GM12891 (cell line): ENCODE data around the gene CDH4.

Experiments used
- DNase-seq: peaks from one replicate; pipeline ENCODE4 v3.0.0; 2011; ENCODE audit warnings: low spot score; ENCODE audit not compliant: insufficient read length
- FAIRE-seq: peaks from 2 replicates; lab custom pipeline; 2011; peaks lifted over from hg19 to GRCh38; lab: Jason Lieb, UNC
- PAX5 ChIP-seq: IDR thresholded peaks from 2 replicates; pipeline ENCODE4 v1.6.1; 2011; ENCODE audit warnings: low read length, moderate library complexity, mild to moderate bottlenecking; ENCODE audit not compliant: insufficient read depth, severe bottlenecking
- POLR2A ChIP-seq: IDR thresholded peaks from 2 replicates; pipeline ENCODE4 v1.6.1; 2011; ENCODE audit warnings: low read depth, low read length, control low read depth
- POLR2AphosphoS5 ChIP-seq: IDR thresholded peaks from 2 replicates; pipeline ENCODE4 v1.6.1; 2011; ENCODE audit warnings: low read depth, low read length, control low read depth
- POU2F2 ChIP-seq: IDR thresholded peaks from 2 replicates; pipeline ENCODE4 v1.6.1; 2011; ENCODE audit warnings: low read depth, mild to moderate bottlenecking, control low read depth, low read length, moderate library complexity
- SPI1 ChIP-seq: IDR thresholded peaks from 2 replicates; pipeline ENCODE4 v1.6.1; 2011; ENCODE audit warnings: low read depth, low read length, control low read depth
- TAF1 ChIP-seq: IDR thresholded peaks from 2 replicates; pipeline ENCODE4 v1.6.1; 2011; ENCODE audit warnings: low read depth, low read length, control low read depth

The CDH4 gene

DNA sequence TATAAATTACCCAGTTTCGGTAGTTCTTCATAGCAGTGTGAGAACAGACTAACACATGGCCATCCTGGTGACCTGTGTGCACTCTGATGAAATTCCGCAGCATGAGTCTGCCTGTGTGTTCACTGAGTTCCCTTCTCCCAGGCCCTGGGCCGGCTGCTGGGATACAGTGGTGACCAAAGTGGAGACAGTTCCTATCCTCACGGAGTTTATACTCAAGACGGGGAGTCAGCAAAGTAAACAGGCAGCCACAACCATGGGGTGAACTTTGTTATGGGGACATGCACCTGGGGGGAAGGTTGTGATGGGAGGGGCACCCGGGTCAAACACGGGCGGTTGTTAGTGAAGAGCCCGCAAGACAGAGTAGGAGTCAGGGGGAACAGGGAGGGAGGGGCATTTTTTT, 202.0 kb downstream of the CDH4 start:
- FAIRE-seq (no peak), DNase-seq (no peak)

GRCh38 chr20:61455508-61456215, 203.6 kb downstream of the CDH4 start:
- TF ChIP-seq SPI1 (no peak), POLR2A (no peak), PAX5 (no peak), POU2F2 (no peak)
- no peak for FAIRE-seq
- DNase-seq = no peak

More for the DNA sequence above, 202.0 kb downstream of the CDH4 start:
- TF ChIP-seq TAF1 (no peak), POU2F2 (no peak), POLR2A (no peak), SPI1 (no peak), PAX5 (no peak), POLR2AphosphoS5 (no peak)

DNA sequence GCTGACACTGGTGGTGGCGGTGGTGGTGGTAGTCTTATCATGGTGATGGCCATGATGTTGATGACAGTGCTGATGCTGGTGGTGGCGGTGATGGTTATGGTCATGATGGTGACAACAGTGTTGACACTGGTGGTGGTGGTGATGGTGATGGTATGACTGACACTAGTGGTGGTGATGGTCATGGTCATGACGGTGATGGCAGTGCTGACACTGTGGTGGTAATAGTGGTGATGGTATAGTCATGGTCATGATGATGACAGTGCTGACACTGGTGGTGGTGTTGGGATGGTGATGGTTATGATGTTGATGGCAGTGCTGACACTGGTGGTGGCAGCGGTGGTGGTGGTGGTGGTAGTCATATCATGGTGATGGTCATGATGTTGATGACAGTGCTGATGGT, 205.7 kb downstream of the CDH4 start:
- FAIRE-seq (no peak), DNase-seq (no peak)
- TF ChIP-seq PAX5 = no peak
- no peak for TF ChIP-seq TAF1
- no peak for TF ChIP-seq POU2F2
- no peak for TF ChIP-seq SPI1
- no peak for TF ChIP-seq POLR2AphosphoS5
- TF ChIP-seq POLR2A = no peak

DNA sequence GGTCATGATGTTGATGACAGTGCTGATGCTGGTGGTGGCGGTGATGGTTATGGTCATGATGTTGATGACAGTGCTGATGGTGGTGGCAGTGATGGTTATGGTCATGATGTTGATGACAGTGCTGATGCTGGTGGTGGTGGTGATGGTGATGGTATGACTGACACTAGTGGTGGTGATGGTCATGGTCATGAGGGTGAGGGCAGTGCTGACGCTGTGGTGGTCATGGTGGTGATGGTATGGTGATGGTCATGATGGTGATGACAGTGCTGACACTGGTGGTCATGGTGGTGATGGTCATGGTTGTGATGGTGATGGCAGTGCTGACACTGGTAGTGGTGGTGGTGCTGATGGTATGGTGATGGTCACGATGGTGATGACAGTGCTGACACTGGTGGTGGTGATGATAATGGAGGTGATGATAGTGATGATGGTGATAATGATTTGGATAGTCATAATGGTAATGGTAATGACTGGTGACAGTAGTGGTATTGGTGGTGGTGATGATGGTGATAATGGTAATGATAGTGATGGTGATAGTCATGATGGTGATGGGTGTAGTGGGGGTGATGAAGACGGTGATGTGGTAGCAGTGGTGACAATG, 206.2 kb downstream of the CDH4 start:
- TF ChIP-seq TAF1 = no peak
- TF ChIP-seq SPI1 = no peak
- no peak for TF ChIP-seq PAX5
- TF ChIP-seq POLR2AphosphoS5 = no peak
- TF ChIP-seq POU2F2 = no peak
- TF ChIP-seq POLR2A = no peak
- FAIRE-seq = no peak
- DNase-seq = no peak

DNA sequence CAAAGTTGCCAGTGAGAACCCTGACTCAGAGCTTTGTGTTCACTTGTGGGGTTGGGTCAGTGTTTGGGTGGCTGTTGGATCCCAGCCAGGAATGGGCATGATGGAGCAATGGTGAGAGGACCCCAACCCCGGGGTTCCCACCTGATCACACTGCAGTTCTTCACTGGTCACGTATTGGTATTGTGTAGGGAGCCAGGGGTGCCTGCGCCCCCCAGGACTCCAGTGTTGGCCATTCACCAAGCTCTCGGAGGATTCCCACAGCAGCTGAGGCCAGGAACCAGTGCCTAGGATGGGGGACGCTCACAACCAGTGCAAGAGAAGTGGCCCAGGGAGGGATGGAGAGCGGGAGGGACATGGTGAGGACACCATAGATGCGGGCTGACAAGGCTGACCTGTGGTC, 207.2 kb downstream of the CDH4 start:
- DNase-seq (no peak), FAIRE-seq (no peak)
- TF ChIP-seq POU2F2 (no peak), PAX5 (no peak), POLR2AphosphoS5 (no peak), SPI1 (no peak), POLR2A (no peak)

DNA sequence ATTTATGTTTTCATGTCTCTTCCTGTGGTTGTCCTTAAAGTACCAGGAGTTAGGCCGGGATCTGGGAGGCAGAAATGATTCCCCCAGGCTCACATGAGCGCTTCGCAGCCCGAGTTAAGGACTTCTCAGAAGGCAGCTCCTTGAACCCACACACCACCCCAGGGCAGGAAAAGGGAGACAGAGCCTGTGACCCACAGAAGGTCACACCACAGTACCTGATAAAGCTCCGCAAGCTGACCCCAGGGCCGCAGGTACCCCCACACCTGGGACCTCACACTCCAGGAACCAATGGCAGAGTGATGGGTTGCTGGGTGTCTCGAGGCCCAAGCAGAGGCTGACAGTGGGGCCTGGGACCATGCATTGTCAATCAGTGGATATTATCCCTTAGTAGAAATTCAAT, 207.6 kb downstream of the CDH4 start:
- TF ChIP-seq TAF1 (no peak), POU2F2 (no peak), POLR2AphosphoS5 (no peak), SPI1 (no peak), PAX5 (no peak), POLR2A (no peak)
- DNase-seq (no peak), FAIRE-seq (no peak)

DNA sequence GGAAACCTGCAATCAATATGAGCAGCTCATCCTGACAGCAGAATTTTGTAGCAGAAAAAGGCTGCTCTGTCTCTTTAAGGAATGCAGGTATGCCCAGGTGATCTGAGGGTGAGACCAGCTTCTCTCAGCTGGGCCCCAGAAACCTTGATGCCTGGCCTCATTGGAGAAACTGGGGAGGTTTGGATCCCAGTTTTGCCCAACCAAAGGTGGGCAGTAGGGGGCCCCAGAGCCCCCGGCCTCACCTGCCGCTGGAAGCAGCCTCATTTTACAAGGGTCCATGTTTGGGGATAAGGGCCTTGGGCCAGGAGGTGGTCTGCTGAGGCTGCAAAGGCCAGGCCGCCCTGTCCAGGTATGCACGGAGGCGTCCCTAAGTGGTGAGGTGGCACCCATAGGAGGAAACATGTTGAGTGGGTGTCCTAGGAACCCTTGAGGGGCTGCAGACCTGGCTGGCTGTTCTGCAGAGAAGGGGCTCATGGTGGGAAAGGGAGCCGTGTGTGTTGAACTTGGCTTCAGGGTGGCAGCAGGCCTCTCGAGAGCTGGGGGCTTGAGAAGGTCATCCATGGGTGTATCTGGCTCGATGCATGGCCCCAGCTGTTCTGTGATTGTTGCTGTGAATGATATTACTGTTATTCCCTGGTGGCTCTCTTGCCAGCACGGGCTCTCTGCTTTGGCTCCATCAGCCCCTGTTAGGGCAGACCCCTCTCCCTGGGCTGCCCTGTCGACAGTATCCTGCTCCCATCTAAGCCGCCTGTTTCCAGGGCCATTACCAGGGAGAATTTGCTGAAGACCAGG, 208.4 kb downstream of the CDH4 start:
- no peak for FAIRE-seq
- no peak for DNase-seq
- TF ChIP-seq POLR2AphosphoS5 = no peak

GRCh38 chr20:61461461-61461860, 209.4 kb downstream of the CDH4 start:
- FAIRE-seq = no peak
- DNase-seq = no peak
- TF ChIP-seq PAX5 (no peak), TAF1 (no peak), POLR2AphosphoS5 (no peak), POLR2A (no peak), SPI1 (no peak)

- no peak for FAIRE-seq
- DNase-seq = no peak
- TF ChIP-seq PAX5 = no peak
- TF ChIP-seq POLR2AphosphoS5 = no peak
- no peak for TF ChIP-seq TAF1
- no peak for TF ChIP-seq POLR2A
- TF ChIP-seq POU2F2 = no peak
- TF ChIP-seq SPI1 = no peak
These were observed 212.5 kb downstream of the CDH4 start for GRCh38 chr20:61464307-61465303.
